ENCODE data around the gene ZMYND8. TPM values are rescaled to one million over a fixed set of nuclear protein-coding genes. Genes with fewer than 3 reads are reported as not detected.

ZMYND8 gene
- total RNA-seq, 4 donors from 2014 or later = 32.2 to 78.9 (median 54.4) TPM

DNA sequence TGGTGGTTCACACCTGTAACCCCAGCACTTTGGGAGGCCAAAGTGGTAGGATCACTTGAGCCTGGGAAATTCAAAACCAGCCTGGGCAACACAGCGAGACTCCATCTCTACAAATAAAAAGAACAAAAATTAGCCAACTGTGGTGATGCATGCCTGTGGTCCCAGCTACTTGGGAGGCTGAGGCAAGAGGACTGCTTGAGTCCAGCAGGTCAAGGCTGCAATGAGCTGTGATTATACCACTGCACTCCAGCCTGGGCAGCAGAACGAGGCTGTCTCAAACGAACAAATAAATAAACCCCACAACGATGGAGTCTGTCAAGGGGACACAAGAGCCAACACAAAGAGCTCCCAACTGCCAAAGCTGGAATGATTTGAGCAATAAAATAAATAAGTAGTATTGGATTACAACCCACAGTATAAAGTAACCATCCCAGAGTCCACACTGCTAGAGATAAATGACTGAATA, 13.5 kb downstream of the ZMYND8 start:
- 13 to 45% methylated on average over 3 to 4 of the region's 4 CpGs for WGBS, 2 donors (ENCODE audit: low coverage in 1 of 2)
- Histone ChIP-seq H3K36me3 (peaks cover 0 to 34% of the 10 kb centered on the region in 2 donors), H3K27me3 (no peaks in the 10 kb centered on the region), H3K4me1 (peaks cover 3 to 95% (median 5%) of the 10 kb centered on the region in 3 donors), H3K27ac (peak overlapping the region in 3 of 4 donors; percentile 47 to 100 (median 99)), H3K9me3 (no peaks in the 10 kb centered on the region), H3K4me3 (no peak overlapping the region)
- TF ChIP-seq POLR2AphosphoS5 (IDR thresholded peaks at IDR 0.05) (no peak), CTCF (IDR thresholded peaks at IDR 0.05) (no peak), POLR2A (IDR thresholded peaks at IDR 0.05) (no peak), EP300 (IDR thresholded peaks at IDR 0.05) (no peak)
- peak; percentile 24 for ATAC-seq

DNA sequence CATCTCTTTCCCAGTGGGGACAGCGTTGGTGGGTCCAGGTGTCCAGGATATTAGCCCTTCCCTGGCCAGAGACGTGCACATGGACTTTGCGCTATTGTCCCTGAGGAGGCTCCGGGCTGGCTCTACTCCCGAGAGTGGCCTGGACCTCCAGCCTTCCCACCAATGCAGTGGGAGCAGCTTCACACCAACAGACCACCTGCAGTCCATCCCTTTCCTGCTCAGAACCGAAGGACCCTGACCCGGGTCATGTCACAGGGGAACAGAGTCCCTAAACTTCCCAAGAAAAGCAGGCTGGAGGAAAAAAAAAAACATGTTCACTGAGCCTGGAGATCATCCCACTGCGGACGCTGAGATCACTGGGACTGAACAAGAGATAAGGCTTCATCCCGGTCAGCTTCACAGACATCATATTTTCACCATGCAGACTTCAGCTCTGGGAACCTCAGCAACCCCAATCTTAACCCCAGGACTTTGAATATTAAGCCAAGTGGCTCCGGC, 18.3 kb downstream of the ZMYND8 start:
- H3K27me3 ChIP-seq = no peaks in the 10 kb centered on the region
- H3K27ac ChIP-seq = peak overlapping the region in 3 of 4 donors; percentile 44 to 100 (median 99)
- no peak for ATAC-seq
- H3K4me1 ChIP-seq = peaks cover 13 to 96% (median 31%) of the 10 kb centered on the region in 3 donors
- peaks cover 0 to 16% of the 10 kb centered on the region in 2 donors for H3K36me3 ChIP-seq
- 42 to 56% methylated on average over 3 to 5 of the region's 11 CpGs for WGBS, 2 donors (ENCODE audit: low coverage in 1 of 2)
- no peak for TF ChIP-seq POLR2A (IDR thresholded peaks at IDR 0.05)
- no peak for TF ChIP-seq CTCF (IDR thresholded peaks at IDR 0.05)
- TF ChIP-seq POLR2AphosphoS5 (IDR thresholded peaks at IDR 0.05) = no peak
- no peak for TF ChIP-seq EP300 (IDR thresholded peaks at IDR 0.05)
- H3K4me3 ChIP-seq = no peak overlapping the region
- H3K9me3 ChIP-seq = no peaks in the 10 kb centered on the region

DNA sequence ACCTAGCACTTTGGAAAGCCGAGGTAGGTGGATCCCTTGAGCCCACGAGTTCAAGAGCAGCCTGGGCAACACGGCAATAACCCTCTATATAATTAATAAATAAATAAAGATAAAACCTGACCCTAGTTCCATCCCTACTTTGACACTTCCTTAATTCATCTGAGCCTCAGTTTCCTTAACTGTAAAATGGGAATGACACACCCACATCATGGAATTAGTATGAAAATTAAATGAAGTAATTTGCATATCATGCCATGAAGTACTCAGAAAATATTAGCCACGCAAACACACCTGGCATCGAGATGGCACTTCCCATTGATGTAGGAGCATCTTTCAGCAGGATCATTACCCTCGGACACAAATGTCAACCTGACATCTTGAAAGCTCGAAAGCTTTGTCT, 19.1 kb downstream of the ZMYND8 start:
- TF ChIP-seq EP300 (IDR thresholded peaks at IDR 0.05) = no peak
- TF ChIP-seq POLR2A (IDR thresholded peaks at IDR 0.05) = no peak
- TF ChIP-seq POLR2AphosphoS5 (IDR thresholded peaks at IDR 0.05) = no peak
- TF ChIP-seq CTCF (IDR thresholded peaks at IDR 0.05) = no peak
- no peaks in the 10 kb centered on the region for H3K27me3 ChIP-seq
- no peak overlapping the region for H3K4me3 ChIP-seq
- no peak for ATAC-seq
- no peaks in the 10 kb centered on the region for H3K9me3 ChIP-seq
- H3K27ac ChIP-seq = peak overlapping the region; percentile 44 to 100 (median 96)
- peaks cover 0 to 16% of the 10 kb centered on the region in 2 donors for H3K36me3 ChIP-seq
- H3K4me1 ChIP-seq = peaks cover 18 to 96% (median 29%) of the 10 kb centered on the region in 3 donors
- WGBS, 2 donors (ENCODE audit: low coverage in 1 of 2) = 89 to 92% methylated on average over 6 to 7 of the region's 7 CpGs

GRCh38 chr20:47336129-47336754, 20.3 kb downstream of the ZMYND8 start:
- H3K9me3 ChIP-seq = no peaks in the 10 kb centered on the region
- H3K4me3 ChIP-seq = peak overlapping the region in 1 of 2 donors; percentile 27
- TF ChIP-seq POLR2A (IDR thresholded peaks at IDR 0.05) (peak; percentile 33 to 47), CTCF (IDR thresholded peaks at IDR 0.05) (no peak), POLR2AphosphoS5 (IDR thresholded peaks at IDR 0.05) (peak; percentile 95)
- H3K4me1 ChIP-seq = peaks cover 22 to 100% (median 33%) of the 10 kb centered on the region in 3 donors
- H3K27me3 ChIP-seq = no peaks in the 10 kb centered on the region
- peaks cover 0 to 16% of the 10 kb centered on the region in 2 donors for H3K36me3 ChIP-seq
- peak; percentile 66 for ATAC-seq
- WGBS, 2 donors (ENCODE audit: low coverage in 1 of 2) = 25 to 35% methylated on average over 4 to 13 of the region's 17 CpGs
- peak overlapping the region; percentile 92 to 100 (median 96) for H3K27ac ChIP-seq
